Pulmonary artery endothelial cell (primary cell): ENCODE measurements around the gene ITGA11. TPM values are rescaled to one million over a fixed set of nuclear protein-coding genes. Genes with fewer than 3 reads are reported as not detected.
A peak's percentile ranks its signal among the peaks of the same experiment; 100 is the strongest.

Experiments
- DNase-seq: peaks from one replicate; pipeline ENCODE4 v3.0.0-alpha.2; 2011; ENCODE audit warnings: low read depth, low spot score
- total RNA-seq: library from RNA; depleted of rRNA; stranded (reverse); fragments of >200 nt; gene quantifications from 2 replicates; pipeline ENCODE4 v1.2.3, GENCODE V29; 2014

Gene ITGA11
- total RNA-seq, 1 donor from 2014 or later, result 0.20 TPM

DNA sequence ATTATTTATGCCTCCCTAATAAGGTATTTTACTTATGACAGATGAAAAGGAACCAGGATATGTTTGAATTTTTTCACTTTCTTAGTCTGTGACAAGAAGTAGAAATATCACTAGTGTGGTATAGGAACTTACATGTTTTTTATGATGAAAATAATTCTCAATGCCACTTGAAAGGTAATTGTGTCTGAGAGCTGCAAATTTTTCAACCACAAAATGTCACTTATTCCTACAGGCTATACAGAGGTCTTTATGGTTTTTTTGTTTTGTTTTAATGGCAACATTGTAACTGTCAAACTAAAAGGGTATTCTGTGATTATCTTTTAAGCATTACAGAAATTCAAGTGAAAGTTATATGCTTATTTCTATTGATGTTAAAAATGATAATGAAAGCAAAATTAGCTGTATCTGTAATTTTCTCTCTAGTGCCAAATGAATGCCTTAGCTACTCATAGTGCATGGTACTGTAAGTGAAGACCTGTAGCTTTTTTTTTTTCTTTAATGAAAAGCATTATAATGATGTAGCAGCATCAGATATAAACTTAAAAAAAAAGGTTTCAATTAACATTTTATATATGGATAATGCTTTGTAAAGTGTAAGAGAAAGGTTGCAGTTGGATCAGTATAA, 139.7 kb downstream of the ITGA11 start:
- no peak for DNase-seq

DNA sequence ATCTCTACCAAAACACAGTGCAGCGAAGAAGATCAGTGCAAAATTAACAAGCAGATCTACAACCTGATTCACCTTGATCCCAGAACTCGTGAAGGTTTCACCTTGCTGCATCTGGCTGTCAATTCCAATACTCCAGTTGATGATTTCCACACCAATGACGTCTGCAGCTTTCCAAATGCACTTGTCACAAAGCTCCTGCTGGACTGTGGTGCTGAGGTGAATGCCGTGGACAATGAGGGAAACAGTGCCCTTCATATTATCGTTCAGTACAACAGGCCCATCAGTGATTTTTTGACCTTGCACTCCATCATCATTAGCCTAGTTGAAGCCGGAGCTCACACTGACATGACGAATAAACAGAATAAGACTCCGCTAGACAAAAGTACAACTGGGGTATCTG, 141.2 kb downstream of the ITGA11 start:
- no peak for DNase-seq

DNA sequence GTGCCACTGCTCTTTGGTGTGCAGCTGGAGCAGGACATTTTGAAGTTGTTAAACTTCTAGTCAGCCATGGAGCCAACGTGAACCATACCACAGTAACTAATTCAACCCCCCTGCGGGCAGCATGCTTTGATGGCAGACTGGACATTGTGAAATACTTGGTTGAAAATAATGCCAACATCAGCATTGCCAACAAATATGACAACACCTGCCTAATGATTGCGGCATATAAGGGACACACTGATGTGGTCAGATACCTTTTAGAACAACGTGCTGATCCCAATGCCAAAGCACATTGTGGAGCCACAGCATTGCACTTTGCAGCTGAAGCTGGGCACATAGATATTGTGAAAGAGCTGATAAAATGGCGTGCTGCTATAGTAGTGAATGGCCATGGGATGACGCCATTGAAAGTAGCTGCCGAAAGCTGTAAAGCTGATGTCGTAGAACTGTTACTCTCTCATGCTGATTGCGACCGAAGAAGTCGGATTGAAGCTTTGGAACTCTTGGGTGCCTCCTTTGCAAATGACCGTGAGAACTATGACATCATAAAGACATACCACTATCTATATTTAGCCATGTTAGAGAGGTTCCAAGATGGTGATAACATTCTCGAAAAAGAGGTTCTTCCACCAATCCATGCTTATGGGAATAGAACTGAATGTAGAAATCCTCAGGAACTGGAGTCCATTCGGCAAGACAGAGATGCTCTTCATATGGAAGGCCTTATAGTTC, 142.2 kb downstream of the ITGA11 start:
- DNase-seq, result no peak

DNA sequence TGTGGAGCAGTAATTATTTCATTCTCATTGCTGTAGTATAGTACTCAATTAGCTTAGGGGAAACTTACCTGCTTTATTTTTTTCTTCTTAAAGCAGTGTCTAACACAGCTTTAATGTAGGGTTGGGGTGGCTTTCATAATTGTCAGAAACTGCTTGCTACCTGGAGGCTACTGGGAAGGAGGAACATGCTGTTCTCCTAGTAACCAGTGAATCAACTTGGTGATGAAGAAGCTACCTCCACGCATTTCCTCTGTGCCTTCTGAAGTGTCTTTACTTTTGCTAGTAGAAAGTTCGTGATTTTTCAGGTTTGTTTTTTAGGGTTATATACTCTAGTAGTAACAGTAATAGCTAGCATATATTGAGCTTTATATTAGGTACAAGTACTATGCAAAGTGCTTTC, 142.9 kb downstream of the ITGA11 start:
- DNase-seq, result no peak

- no peak for DNase-seq
These were observed 145.7 kb downstream of the ITGA11 start for GRCh38 chr15:68286256-68286655.

DNA sequence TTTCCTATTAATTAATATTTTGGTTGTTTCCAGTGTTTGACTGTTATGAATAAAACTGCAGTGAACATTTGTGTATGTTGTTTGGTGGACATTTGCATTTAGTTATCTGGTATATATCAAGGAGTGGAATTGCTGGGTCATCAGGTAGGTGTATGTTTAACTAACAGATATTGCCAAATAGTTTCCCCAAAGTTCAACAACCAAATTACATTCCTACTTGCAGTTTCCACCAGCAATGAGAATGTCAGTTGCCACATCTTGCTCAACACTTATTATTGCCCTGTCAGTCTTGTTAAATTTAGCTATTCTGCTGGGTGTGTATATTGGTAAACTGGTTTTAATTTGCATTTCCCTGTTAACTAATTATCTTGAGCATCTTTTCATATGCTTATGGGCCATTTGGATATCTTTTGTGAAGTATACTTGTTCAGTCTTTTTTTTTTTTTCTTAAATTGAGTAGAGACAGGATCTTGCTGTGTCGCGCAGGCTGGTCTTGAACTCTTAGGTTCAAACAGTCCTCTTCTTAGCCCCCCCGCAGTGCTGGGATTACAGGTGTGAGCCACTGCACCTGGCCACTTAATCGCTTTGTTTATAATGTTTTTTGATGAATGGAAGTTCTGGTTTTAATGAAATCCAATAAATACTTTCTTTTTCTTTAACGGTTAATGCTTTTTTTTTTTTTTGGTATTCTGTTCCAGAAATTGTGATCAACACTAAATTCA, 146.5 kb downstream of the ITGA11 start:
- no peak for DNase-seq

DNA sequence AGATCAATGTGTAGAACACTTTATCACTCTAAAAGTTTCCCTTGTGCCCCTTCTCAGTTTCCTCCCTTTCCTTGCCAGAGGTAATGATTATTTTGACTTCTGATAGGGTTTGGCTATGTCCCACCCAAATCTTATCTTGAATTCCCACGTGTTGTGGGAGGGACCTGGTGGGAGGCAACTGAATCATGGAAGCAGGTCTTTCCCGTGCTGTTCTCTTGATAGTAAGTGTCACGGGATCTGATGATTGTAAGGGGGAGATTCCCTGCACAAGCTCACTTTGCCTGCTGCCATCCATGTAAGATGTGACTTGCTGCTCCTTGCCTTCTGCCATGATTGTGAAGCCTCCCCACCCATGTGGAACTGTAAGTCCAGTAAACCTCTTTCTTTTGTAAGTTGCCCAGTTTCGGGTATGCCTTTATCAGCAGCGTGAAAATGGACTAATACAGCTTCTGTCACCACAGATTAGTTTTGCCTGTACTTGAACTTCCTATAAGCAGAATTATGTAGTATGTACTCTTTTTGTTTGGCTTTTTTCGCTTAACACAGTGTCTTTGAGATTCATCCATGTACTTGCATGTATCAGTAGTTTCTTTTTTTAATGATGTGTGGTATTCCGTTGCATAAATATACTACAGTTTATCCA, 147.2 kb downstream of the ITGA11 start:
- no peak for DNase-seq

DNA sequence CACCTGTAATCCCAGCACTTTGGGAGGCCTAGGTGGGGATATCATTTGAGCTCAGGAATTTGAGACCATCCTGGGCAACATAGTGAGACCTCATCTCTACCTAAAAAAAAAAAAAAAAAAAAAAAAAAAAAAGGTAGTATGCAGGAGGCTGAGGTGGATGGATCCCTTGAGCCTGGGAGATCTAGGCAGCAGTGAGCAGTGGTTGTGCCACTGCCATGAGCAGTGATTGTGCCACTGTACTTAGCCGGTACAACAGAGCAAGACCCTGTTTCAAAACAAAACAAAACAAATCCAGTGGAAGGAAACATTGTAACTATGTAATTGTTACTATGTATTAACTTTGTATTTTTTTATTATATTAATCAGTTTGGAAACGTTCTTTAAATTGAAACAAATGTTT, 148.6 kb downstream of the ITGA11 start:
- DNase-seq, result no peak

- no peak for DNase-seq
These were observed 151.0 kb downstream of the ITGA11 start for GRCh38 chr15:68281008-68281407.

GRCh38 chr15:68279779-68280753, 151.9 kb downstream of the ITGA11 start:
- DNase-seq, result no peak

- DNase-seq, result no peak
These were observed 153.2 kb downstream of the ITGA11 start for GRCh38 chr15:68278595-68279405.

- DNase-seq, result no peak
These were observed 153.7 kb downstream of the ITGA11 start for GRCh38 chr15:68278345-68278594.

- peak; percentile 74 for DNase-seq
These were observed 154.2 kb downstream of the ITGA11 start, which contains the start of gene FEM1B for GRCh38 chr15:68277603-68278344. FEM1B (plus strand) TSS chr15:68277745; CDS start chr15:68278418, 673 bp downstream.

- no peak for DNase-seq
These were observed 154.8 kb downstream of the ITGA11 start for GRCh38 chr15:68277131-68277602.

DNA sequence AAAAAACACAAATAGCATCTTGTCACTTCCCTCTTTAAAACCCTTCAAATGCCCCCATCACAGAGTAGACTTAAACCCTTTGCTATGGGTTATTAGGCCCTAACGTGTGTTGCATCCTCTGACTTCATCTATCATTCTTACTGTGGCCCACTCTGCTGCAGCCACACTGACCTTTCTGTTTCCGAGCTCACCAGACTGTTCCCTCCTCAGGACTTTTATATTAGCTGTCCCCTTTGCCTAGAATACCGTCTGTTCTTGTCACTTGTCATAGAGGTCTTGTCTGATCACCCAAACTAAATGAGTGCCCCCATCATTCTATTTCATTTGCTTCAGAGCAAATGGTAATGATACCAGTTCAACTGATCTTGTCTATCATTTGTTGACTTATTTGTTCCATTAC, 155.3 kb downstream of the ITGA11 start:
- DNase-seq, result no peak

DNA sequence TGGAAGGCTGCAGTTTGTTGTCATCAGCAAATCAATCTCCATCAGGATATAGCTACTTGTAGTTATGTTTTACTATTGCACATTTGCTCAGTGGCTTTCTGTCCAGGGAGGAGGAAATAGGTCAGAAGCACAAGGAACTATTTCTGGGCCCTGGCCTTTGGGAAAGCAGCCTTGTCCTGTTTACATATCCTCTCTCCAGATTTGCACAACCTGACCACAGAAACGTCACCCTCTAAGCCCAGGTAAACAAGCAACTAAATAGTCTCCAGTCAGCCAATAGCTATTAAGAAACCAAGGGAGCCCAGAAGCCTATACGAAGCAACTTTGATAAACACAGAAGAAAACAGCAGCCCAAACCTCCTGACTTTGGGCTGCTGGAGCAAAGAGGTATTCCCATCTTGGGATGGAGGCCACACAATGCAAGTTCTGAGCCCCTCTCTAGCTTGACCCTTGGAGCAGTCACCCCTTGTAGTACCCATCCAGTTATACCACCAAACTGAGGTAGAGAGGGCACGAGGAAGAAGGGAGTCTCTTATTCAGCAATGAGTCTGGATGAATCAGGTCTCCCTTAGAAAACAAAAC, 156.7 kb downstream of the ITGA11 start:
- no peak for DNase-seq

DNA sequence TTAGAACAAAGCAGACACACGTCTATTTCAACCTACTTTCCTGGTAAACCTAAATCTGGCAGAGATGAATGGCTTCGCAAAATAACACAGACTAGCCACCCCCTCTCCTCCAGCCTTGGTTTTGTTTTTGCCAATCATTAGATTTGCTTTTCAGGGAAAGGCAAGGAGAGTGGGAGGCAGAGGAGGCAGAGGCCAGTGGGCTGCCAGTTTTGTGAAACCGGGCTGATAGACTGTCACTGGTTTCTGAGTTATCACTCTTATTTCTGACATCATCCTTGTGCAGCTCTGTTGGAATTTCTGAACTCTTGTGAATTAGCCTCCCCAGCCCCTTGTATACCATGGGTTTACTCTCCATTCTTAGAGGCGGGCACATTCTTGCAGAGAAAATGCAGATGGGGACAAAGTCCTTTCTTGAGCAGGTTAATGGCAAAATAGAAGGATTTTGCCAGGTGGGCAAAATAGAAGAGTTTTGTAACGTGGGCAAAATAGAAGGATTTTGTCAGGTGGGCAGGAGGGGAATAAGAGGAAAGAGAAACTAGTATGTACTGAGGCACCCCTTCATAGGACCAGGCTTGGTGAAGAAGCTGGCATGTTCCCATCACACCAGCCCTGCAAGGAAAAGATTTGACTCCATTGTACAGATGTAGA, 157.6 kb downstream of the ITGA11 start:
- DNase-seq, result no peak

DNA sequence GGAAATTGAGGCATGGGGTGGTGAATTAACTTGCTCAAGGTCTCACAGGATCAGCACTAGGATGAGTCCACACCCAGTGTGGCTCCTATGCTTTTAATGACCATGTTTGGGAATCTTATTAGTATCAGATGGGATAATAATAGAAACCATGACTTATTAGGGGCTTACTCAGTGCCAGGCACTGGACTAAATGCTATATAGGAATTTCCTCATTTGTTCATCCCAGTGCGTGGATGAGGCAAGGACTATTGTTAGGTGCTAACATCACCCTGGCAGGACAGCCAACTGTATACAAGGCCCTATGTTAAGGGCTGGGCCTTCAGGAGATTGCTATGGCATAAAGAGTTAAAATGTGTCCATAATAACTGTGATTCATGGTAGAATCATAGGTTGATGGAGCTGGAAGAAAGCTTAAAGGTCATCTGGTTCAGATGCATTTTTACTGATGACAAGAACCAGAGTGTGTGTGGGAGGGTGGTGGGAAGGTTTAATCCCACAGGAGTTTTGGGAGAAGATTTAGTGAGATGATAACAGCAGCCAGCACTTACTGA, 159.2 kb downstream of the ITGA11 start:
- DNase-seq, result no peak
